Astrocyte of the spinal cord (primary cell): ENCODE results near the gene UBTD2.

Experiments
- DNase-seq: peaks from one replicate; pipeline ENCODE4 v3.0.0; 2011; ENCODE audit warnings: low read depth, low spot score
- H3K4me3 ChIP-seq: 2 replicates; pipeline ENCODE4 v1.5.1; 2011; ENCODE audit warnings: low read depth, mild to moderate bottlenecking, low read length, moderate library complexity
- in situ Hi-C: cut with HindIII; loops from 2 replicates; pipeline ENCODE4 v1.10.0; 2017; ENCODE audit warnings: low sequenced_read_pairs
- TF ChIP-seq, protein P1 (sequence below): IDR thresholded peaks from 2 replicates; pipeline ENCODE4 v1.5.1; 2012; ENCODE audit warnings: low read depth, mild to moderate bottlenecking, low read length, inconsistent platforms

The UBTD2 gene

DNA sequence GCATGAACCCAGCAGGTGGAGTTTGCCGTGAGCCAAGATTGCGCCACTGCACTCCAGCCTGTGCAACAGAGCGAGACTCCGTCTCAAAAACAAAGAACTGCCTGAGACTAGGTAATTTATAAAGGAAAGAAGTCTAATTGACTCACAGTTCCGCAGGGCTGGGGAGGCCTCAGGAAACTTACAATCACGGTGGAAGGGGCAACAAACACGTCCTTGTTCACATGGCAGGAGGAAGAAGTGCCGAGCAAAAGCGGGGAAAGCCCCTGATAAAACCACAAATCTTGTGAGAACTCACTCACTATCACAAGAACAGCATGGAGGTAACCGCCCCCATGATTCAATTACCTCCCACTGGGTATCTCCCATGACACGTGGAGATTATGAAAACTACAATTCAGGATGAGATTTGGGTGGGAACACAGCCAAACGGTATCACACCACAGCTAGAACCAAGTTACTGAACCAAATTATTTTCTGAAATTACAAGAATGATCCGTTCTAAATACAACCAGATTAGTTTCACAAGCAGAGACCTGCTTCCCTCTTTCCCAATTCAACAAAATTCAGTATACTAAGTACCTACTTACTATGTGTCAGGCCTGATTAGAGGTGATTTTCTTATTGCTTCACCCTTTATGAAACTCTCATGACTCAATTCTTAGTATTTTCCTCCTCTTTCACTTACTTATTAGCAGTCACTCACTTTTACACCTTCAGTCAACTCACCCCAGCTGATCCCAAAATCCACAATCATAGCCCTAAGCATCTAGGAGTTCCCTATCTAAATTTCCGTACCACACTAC is 8.4 kb downstream of the UBTD2 start:
- in situ Hi-C loops, result no loop called here
- TF ChIP-seq, protein P1, sequence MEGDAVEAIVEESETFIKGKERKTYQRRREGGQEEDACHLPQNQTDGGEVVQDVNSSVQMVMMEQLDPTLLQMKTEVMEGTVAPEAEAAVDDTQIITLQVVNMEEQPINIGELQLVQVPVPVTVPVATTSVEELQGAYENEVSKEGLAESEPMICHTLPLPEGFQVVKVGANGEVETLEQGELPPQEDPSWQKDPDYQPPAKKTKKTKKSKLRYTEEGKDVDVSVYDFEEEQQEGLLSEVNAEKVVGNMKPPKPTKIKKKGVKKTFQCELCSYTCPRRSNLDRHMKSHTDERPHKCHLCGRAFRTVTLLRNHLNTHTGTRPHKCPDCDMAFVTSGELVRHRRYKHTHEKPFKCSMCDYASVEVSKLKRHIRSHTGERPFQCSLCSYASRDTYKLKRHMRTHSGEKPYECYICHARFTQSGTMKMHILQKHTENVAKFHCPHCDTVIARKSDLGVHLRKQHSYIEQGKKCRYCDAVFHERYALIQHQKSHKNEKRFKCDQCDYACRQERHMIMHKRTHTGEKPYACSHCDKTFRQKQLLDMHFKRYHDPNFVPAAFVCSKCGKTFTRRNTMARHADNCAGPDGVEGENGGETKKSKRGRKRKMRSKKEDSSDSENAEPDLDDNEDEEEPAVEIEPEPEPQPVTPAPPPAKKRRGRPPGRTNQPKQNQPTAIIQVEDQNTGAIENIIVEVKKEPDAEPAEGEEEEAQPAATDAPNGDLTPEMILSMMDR, result no peak

DNA sequence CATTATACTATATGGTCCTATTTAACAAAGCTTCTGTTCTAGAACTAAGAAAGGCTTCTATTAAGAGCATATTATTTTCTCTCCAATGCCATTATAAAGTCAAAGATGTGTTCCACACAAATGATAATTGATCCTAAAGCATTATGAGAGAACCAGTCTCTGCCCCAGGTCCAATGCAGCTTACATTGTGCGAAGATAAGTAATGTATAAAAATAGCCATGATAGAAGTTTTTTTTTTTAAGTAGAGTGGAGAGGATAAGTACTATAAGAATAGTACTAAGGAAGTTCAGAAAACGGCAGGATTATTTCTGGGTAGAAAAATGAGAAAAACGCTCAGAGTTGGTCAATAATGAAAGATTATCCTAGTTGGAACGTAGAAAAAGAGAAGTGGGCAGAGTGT is 15.6 kb downstream of the UBTD2 start:
- DNase-seq, result no peak
- in situ Hi-C loops, result no loop called here
- TF ChIP-seq, protein P1, result no peak
- H3K4me3 ChIP-seq, result no peak overlapping the region

More for the DNA sequence above, 8.4 kb downstream of the UBTD2 start:
- DNase-seq, result peak; percentile 33
- H3K4me3 ChIP-seq, result no peak overlapping the region

DNA sequence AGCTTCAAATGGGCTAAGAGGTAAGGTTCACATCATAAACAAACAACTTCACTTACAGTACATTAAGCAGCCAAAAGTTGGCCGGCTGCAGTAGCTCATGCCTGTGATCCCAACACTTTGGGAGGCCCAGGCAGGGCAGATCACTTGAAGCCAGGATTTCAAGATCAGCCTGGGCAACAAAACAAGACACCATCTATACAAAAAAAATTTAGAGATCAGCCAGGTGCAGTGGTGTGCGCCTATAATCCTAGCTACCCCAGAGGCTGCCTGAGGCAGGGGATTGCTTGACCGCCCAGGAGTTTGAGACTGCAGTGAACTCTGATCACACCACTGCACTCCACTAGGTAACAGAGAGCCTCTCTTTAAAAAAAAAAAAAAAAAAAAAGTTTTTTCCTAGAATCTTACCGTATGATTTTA is 16.9 kb downstream of the UBTD2 start:
- no peak overlapping the region for H3K4me3 ChIP-seq
- TF ChIP-seq, protein P1, result no peak
- in situ Hi-C loops, result no loop called here
- DNase-seq, result no peak

DNA sequence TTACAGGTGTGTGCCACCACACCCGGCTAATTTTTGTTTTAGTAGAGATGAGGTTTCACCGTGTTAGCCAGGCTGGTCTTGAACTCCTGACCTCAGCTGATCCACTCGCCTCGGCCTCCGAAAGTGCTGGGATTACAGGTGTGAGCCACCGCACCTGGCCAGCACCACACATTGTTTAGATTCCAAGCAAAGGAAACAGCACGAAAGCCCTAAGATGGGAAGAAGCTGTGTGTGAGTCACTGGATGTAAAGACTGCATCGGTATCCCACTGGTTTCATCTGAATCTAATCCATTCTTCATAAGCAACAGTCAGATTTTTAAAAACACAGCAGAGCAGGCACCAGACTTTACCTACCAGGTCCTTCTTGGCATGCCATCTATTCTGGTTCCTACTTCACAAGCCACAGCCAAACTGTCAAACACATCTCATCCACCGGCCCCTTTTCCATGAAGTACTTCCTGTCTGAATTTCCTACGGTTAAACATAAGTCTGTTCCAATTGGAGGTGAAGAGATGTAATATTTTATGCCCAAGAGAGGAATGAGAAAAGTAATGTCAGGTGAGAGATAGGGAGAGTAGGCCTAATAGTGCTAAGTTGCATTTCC is 17.4 kb downstream of the UBTD2 start:
- DNase-seq, result no peak
- TF ChIP-seq, protein P1, result no peak

DNA sequence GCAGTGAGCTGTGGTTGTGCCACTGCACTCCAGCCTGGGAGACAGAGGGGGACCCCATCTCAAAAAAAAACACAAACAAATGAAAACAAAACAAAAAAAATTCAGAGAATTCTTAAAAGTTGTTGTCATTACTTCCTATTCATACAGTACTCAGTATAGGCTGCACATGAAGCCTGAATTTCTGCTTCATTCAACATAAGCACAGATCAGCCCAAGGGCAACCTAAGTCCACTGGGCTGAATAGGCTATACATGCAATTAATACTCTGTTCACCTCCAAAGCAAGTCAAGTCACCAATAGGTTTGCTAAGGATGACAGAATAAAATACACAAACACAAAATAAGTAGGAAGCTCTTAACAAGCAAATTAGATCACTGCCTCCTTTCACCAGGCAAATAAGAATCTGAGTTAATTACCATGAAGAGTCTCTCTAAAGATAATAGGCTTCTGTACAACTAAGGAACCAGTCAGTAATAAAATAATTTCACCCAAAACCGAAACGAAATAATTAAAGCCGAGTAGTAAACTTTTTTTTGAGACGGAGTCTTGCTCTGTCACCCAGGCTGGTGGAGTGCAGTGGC is 18.7 kb downstream of the UBTD2 start:
- no peak overlapping the region for H3K4me3 ChIP-seq
- TF ChIP-seq, protein P1, result no peak
- DNase-seq, result no peak
- in situ Hi-C loops, result no loop called here

More for the DNA sequence above, 17.4 kb downstream of the UBTD2 start:
- H3K4me3 ChIP-seq, result no peak overlapping the region
- in situ Hi-C loops, result no loop called here

DNA sequence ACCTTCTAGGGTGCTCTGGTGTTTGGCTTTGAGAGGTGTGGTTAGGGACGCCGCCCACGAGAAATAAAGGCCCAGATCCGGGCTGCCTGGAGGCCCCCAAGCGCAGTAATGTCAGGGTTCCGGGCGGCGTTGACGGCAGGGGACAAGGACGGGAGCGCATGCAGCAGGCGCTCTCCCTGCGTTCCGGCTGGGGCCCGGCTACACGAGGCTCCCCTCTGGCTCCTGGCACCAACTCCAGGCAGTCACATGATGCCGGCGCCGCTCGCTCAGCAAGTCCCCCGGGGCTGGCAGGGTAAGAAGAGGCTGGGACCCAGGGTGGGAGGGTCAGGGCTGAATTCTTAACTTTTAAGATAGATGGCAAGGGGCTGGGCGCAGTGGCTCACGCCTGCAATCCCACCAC is 28.1 kb downstream of the UBTD2 start:
- H3K4me3 ChIP-seq, result no peak overlapping the region
- no peak for DNase-seq
- in situ Hi-C loops, result no loop called here

More for the DNA sequence above, 28.1 kb downstream of the UBTD2 start:
- TF ChIP-seq, protein P1, result no peak
